WTC11 (cell line): ENCODE data around the gene PDSS2. TPM values are rescaled to one million over a fixed set of nuclear protein-coding genes. Genes with fewer than 3 reads are reported as not detected.

Source experiments
- ATAC-seq: fragments of 200-7000 bp; cut with Tn5 transposase; 2 replicates; pipeline ENCODE4 v1.10.0; 2021; ENCODE audit warnings: mild to moderate bottlenecking, moderate library complexity
- CTCF ChIA-PET: fragments of 300-600 bp; sonication (Branson Sonifier 250); formaldehyde crosslinking; loops from one replicate; lab custom pipeline; 2021; ENCODE audit warnings: antibody characterized with exemption; lab: Charles Lee
- POLR2A ChIA-PET: fragments of 350-600 bp; sonication (Branson Sonifier 250); formaldehyde crosslinking; loops from one replicate; lab custom pipeline; 2021; ENCODE audit warnings: antibody characterized with exemption; lab: Charles Lee
- DNase-seq: peaks from one replicate; pipeline ENCODE4 v3.0.0; 2021; ENCODE audit warnings: low spot score
- H3K27ac Mint-ChIP-seq: 2 replicates; pipeline ENCODE4 v1.8.0; 2021; ENCODE audit warnings: mixed read lengths
- H3K27me3 Mint-ChIP-seq: 2 replicates; pipeline ENCODE4 v1.8.0; 2021; ENCODE audit warnings: low read depth, mild to moderate bottlenecking, moderate library complexity, mixed read lengths
- H3K36me3 Mint-ChIP-seq: 2 replicates; pipeline ENCODE4 v1.8.0; 2021; ENCODE audit warnings: mixed read lengths
- H3K4me1 Mint-ChIP-seq: 2 replicates; pipeline ENCODE4 v1.8.0; 2022; ENCODE audit warnings: mixed read lengths
- H3K4me3 Mint-ChIP-seq: 2 replicates; pipeline ENCODE4 v1.8.0; 2021; ENCODE audit warnings: mild to moderate bottlenecking, moderate library complexity, mixed read lengths
- H3K9me3 Mint-ChIP-seq: 2 replicates; pipeline ENCODE4 v1.8.0; 2021; ENCODE audit warnings: mixed read lengths
- ARID4B ChIP-seq: sonication (generic); formaldehyde crosslinking; IDR thresholded peaks from 2 replicates; pipeline ENCODE4 v1.8.0; 2023; ENCODE audit warnings: missing genetic modification reagents, mild to moderate bottlenecking, borderline replicate concordance
- ATF2 ChIP-seq: sonication (generic); formaldehyde crosslinking; IDR thresholded peaks from 2 replicates; pipeline ENCODE4 v1.8.1; 2022; ENCODE audit warnings: low read depth, missing genetic modification reagents, borderline replicate concordance
- ATF3 ChIP-seq: sonication (generic); formaldehyde crosslinking; conservative IDR thresholded peaks from 2 replicates; pipeline ENCODE4 v1.8.1; 2022; ENCODE audit warnings: mild to moderate bottlenecking, missing genetic modification reagents
- CDX4 ChIP-seq: fragments of 250-450 bp; sonication (Bioruptor Pico); IDR thresholded peaks from 2 replicates; pipeline ENCODE4 v1.9.0; 2021; ENCODE audit warnings: moderate library complexity, mild to moderate bottlenecking, inconsistent platforms, borderline replicate concordance
- CREB1 ChIP-seq: sonication (generic); formaldehyde crosslinking; IDR thresholded peaks from 2 replicates; pipeline ENCODE4 v1.8.0; 2023; ENCODE audit warnings: mild to moderate bottlenecking, missing genetic modification reagents
- CTCF ChIP-seq: fragments of 200-600 bp; IDR thresholded peaks from 2 replicates; pipeline ENCODE4 v1.8.0; 2022; ENCODE audit warnings: antibody characterized with exemption
- ERG ChIP-seq: fragments of 250-450 bp; sonication (Bioruptor Pico); IDR thresholded peaks from 2 replicates; pipeline ENCODE4 v1.8.0; 2021; ENCODE audit warnings: mild to moderate bottlenecking
- GABPB1 ChIP-seq: sonication (generic); formaldehyde crosslinking; IDR thresholded peaks from 2 replicates; pipeline ENCODE4 v1.8.1; 2023; ENCODE audit warnings: mild to moderate bottlenecking, missing genetic modification reagents
- IRF2 ChIP-seq: sonication (generic); formaldehyde crosslinking; IDR thresholded peaks from 2 replicates; pipeline ENCODE4 v1.8.0; 2022; ENCODE audit warnings: low read depth, missing genetic modification reagents, borderline replicate concordance
- JAZF1 ChIP-seq: fragments of 250-450 bp; sonication (Bioruptor Pico); IDR thresholded peaks from 2 replicates; pipeline ENCODE4 v1.9.0; 2021; ENCODE audit warnings: moderate library complexity, mild to moderate bottlenecking, inconsistent platforms
- NFE2L1 ChIP-seq: sonication (generic); formaldehyde crosslinking; IDR thresholded peaks from 2 replicates; pipeline ENCODE4 v1.8.1; 2023; ENCODE audit warnings: missing genetic modification reagents
- NFYB ChIP-seq: sonication (generic); formaldehyde crosslinking; conservative IDR thresholded peaks from 2 replicates; pipeline ENCODE4 v1.8.0; 2022; ENCODE audit warnings: low read depth, missing genetic modification reagents
- RORB ChIP-seq: fragments of 250-450 bp; sonication (Bioruptor Pico); IDR thresholded peaks from 2 replicates; pipeline ENCODE4 v1.9.0; 2021; ENCODE audit warnings: mild to moderate bottlenecking
- USF2 ChIP-seq: sonication (generic); formaldehyde crosslinking; IDR thresholded peaks from 2 replicates; pipeline ENCODE4 v1.8.1; 2023; ENCODE audit warnings: mild to moderate bottlenecking, missing genetic modification reagents, moderate library complexity
- ZBTB43 ChIP-seq: sonication (generic); formaldehyde crosslinking; IDR thresholded peaks from 2 replicates; pipeline ENCODE4 v1.8.1; 2023; ENCODE audit warnings: mild to moderate bottlenecking, missing genetic modification reagents
- ZMAT4 ChIP-seq: fragments of 250-450 bp; sonication (Bioruptor Pico); IDR thresholded peaks from 2 replicates; pipeline ENCODE4 v1.9.0; 2021; ENCODE audit warnings: mild to moderate bottlenecking
- ZNF138 ChIP-seq: sonication (generic); formaldehyde crosslinking; conservative IDR thresholded peaks from 2 replicates; pipeline ENCODE4 v1.8.1; 2022; ENCODE audit warnings: mild to moderate bottlenecking, moderate library complexity, missing genetic modification reagents
- ZNF232 ChIP-seq: sonication (generic); formaldehyde crosslinking; IDR thresholded peaks from 2 replicates; pipeline ENCODE4 v1.8.0; 2022; ENCODE audit warnings: mild to moderate bottlenecking, missing genetic modification reagents
- ZNF416 ChIP-seq: fragments of 250-450 bp; sonication (Bioruptor Pico); IDR thresholded peaks from 2 replicates; pipeline ENCODE4 v1.9.0; 2021; ENCODE audit warnings: mild to moderate bottlenecking, inconsistent platforms
- total RNA-seq: library from RNA; stranded (reverse); gene quantifications from 3 replicates; pipeline ENCODE4 v1.2.3, GENCODE V29; 2021

PDSS2 gene
- total RNA-seq, 1 experiment from 2014 or later, result 18.3 TPM

- CTCF ChIA-PET, result no interaction called here
- Mint-ChIP-seq H3K36me3 (peaks cover 32% of the 10 kb centered on the region), H3K27me3 (no peaks in the 10 kb centered on the region), H3K27ac (no peak overlapping the region)
- POLR2A ChIA-PET, result no interaction called here
- TF ChIP-seq ZBTB43 (CRISPR knock-in tag), result no peak
- no peak for TF ChIP-seq CDX4 (CRISPR knock-in tag)
- TF ChIP-seq ZNF138 (CRISPR knock-in tag), result no peak
- no peak for TF ChIP-seq RORB (CRISPR knock-in tag)
- TF ChIP-seq CTCF, result no peak
- TF ChIP-seq ATF2 (CRISPR knock-in tag), result no peak
- TF ChIP-seq USF2 (CRISPR knock-in tag), result no peak
- TF ChIP-seq ZNF232 (CRISPR knock-in tag), result no peak
- no peak for TF ChIP-seq IRF2 (CRISPR knock-in tag)
- no peak for TF ChIP-seq ARID4B (CRISPR knock-in tag)
- TF ChIP-seq NFE2L1 (CRISPR knock-in tag), result no peak
- TF ChIP-seq GABPB1 (CRISPR knock-in tag), result no peak
- no peak for TF ChIP-seq ZNF416
- TF ChIP-seq JAZF1 (CRISPR knock-in tag), result no peak
- no peak for TF ChIP-seq ZMAT4 (CRISPR knock-in tag)
- no peak for TF ChIP-seq ATF3 (CRISPR knock-in tag)
- no peak for TF ChIP-seq ERG (CRISPR knock-in tag)
- TF ChIP-seq CREB1 (CRISPR knock-in tag), result no peak
- no peak for TF ChIP-seq NFYB
- TF ChIP-seq, all 79 proteins: peak for 0
- no peak for ATAC-seq
- H3K9me3 Mint-ChIP-seq, result peaks cover 38% of the 10 kb centered on the region
- peaks cover 18% of the 10 kb centered on the region for H3K4me1 Mint-ChIP-seq
- DNase-seq, result no peak
- no peak overlapping the region for H3K4me3 Mint-ChIP-seq
These were observed 61.4 kb downstream of the PDSS2 start for GRCh38 chr6:107398001-107398400.
